ENCODE results near the gene GALNTL6.

DNA sequence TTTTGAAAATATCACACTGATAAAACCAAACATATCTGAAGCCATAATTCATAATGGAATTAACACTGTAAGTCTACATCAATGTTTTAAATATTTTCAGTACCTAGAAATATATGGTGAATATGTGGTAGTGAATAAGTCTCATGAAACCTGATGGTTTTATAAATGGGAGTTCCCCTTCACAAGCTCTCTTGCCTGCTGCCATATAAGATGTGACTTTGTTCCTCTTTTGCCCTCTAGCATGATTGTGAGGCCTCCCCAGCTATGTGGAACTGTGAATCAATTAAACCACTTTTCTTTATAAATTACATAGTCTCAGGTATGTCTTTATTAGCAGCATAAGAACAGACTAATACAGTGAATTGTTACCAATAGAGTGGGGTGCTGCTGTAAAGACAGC, 818.6 kb downstream of the GALNTL6 start:
- no peak for TF ChIP-seq POLR2A (IDR thresholded peaks at IDR 0.05; ENCODE audit: low read depth, low read length)
- no peak for TF ChIP-seq MXI1 (IDR thresholded peaks at IDR 0.05; ENCODE audit: borderline replicate concordance, low read depth, low read length)
- TF ChIP-seq, protein P1, sequence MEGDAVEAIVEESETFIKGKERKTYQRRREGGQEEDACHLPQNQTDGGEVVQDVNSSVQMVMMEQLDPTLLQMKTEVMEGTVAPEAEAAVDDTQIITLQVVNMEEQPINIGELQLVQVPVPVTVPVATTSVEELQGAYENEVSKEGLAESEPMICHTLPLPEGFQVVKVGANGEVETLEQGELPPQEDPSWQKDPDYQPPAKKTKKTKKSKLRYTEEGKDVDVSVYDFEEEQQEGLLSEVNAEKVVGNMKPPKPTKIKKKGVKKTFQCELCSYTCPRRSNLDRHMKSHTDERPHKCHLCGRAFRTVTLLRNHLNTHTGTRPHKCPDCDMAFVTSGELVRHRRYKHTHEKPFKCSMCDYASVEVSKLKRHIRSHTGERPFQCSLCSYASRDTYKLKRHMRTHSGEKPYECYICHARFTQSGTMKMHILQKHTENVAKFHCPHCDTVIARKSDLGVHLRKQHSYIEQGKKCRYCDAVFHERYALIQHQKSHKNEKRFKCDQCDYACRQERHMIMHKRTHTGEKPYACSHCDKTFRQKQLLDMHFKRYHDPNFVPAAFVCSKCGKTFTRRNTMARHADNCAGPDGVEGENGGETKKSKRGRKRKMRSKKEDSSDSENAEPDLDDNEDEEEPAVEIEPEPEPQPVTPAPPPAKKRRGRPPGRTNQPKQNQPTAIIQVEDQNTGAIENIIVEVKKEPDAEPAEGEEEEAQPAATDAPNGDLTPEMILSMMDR (conservative IDR thresholded peaks at IDR 0.05; ENCODE audit: low read depth, low read length) = no peak
- no peak for TF ChIP-seq SMC3 (IDR thresholded peaks at IDR 0.05; ENCODE audit: low read depth, low read length)
- no peak for TF ChIP-seq CEBPB (IDR thresholded peaks at IDR 0.05; ENCODE audit: low read depth, low read length)
- no peak for TF ChIP-seq CHD1 (IDR thresholded peaks at IDR 0.05; ENCODE audit: low read depth, low read length)
- TF ChIP-seq RFX5 (IDR thresholded peaks at IDR 0.05; ENCODE audit: low read depth, low read length) = no peak
